Bronchus fibroblast of lung (primary cell): ENCODE measurements around the gene GLIPR1L1. TPM values are rescaled to one million over a fixed set of nuclear protein-coding genes. Genes with fewer than 3 reads are reported as not detected.

Experiments
- total RNA-seq: library from RNA; depleted of rRNA; stranded (reverse); fragments of >200 nt; gene quantifications from 2 replicates; pipeline ENCODE4 v1.2.3, GENCODE V29; 2015

The GLIPR1L1 gene
- total RNA-seq = not detected in 2 replicates

GRCh38 chr12:75334384-75335030 is at the start of gene GLIPR1L1:
TSS of gene GLIPR1L1 (plus strand) at chr12:75334670. CDS start at chr12:75334729, 59 bp downstream.

DNA sequence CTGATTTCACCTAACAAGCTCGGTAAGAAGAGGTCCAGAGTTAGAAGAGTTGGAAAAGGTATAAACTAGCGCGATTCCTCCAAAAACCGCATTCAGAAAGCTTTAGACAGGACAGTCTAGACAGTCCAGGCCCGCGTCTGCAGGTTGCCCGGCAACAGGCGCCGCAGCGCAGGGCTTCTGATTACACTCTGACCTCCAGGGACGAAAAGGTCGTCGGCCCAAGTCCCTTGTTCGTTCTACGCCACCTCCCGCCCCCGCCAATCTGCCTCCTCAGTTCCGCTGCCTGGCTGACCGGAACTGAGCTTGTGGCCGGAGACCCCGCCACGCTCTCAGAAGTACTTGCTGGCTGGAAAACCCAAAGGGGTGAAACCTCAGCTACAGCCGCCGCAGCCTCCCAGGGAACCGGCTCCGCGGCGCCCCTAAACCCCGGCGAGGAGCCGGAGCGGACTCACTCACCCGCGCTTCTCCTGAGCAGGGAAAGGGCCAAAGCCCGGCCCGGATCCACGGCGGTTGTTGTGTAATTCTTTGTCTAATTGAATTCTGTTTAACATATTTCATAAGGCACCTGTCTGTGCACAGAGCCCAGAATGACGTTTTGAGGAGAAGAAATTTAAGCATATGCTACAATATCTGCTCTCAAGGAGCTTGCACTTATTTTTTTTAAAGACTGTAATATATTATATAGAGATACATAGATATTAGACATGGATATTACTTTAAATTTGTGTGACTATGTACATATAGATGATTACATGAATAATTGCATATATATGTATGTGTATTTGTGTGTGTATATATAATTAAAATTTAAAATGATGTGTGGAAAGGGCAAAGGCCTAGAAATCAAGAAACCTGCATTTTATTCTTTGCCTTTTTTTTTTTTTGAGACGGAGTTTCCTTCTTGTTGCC is 4.3 kb upstream of the GLIPR1L1 start, which contains the start of gene CAPS2:
Gene CAPS2 (minus strand): TSS at position 407 of the 909 bp plus-strand sequence. CDS start 3,826 bp downstream, outside the sequence.

GRCh38 chr12:75390899-75391538 is 56.5 kb downstream of the GLIPR1L1 start, which contains the start of gene GLIPR1L2:
TSS of gene GLIPR1L2 (plus strand) at chr12:75391089. CDS start at chr12:75391117, 28 bp downstream.

Other genes with a start within 250 kb of the GLIPR1L1 start
- not detected in 2 replicates for gene KCNC2, start 124.8 kb upstream of the GLIPR1L1 start, total RNA-seq
- gene CAPS2, start 4.3 kb upstream of the GLIPR1L1 start, total RNA-seq = 0.50 and 1.6 TPM in 2 replicates
- 0.15 and 0.17 TPM in 2 replicates for gene GLIPR1L2, start 56.4 kb downstream of the GLIPR1L1 start, total RNA-seq
- gene GLIPR1, start 146.1 kb downstream of the GLIPR1L1 start, total RNA-seq = 41.9 and 43.0 TPM in 2 replicates
- 18.0 and 30.3 TPM in 2 replicates for gene KRR1, start 176.9 kb downstream of the GLIPR1L1 start, total RNA-seq